ENCODE results near the gene AMH. TPM values are rescaled to one million over a fixed set of nuclear protein-coding genes. Genes with fewer than 3 reads are reported as not detected.

The AMH gene
- total and polyA plus RNA-seq, 9 donors: 0.80 to 12.0 (median 1.3) TPM; not detected in 1

GRCh38 chr19:2245273-2245672, 3.9 kb upstream of the AMH start:
- 92 to 95% (median 92%) methylated on average over 15 of the region's 15 CpGs for WGBS, 3 donors
- H3K36me3 ChIP-seq: no peaks in the 10 kb centered on the region
- intact Hi-C loops (cut with DNase I): loop anchor here in 1 of 4 donors (10.0 kb wide), 1 partner anchor 370 kb away; no protein-coding TSS in a partner anchor
- no peak for DNase-seq
- no peaks in the 10 kb centered on the region for H3K9me3 ChIP-seq
- peaks cover 13% of the 10 kb centered on the region for H3K4me1 ChIP-seq (ENCODE audit: insufficient read depth)
- no peaks in the 10 kb centered on the region for H3K27me3 ChIP-seq
- no peak for TF ChIP-seq POLR2A (IDR thresholded peaks at IDR 0.05)
- TF ChIP-seq EP300 (IDR thresholded peaks at IDR 0.05): no peak
- no peak for TF ChIP-seq CTCF (IDR thresholded peaks at IDR 0.05)
- no peak overlapping the region for H3K27ac ChIP-seq
- H3K4me3 ChIP-seq: no peak overlapping the region

GRCh38 chr19:2246014-2246620, 3.0 kb upstream of the AMH start:
- 91 to 94% (median 91%) methylated on average over 24 to 25 of the region's 25 CpGs for WGBS, 3 donors
- TF ChIP-seq POLR2A (IDR thresholded peaks at IDR 0.05) (no peak), CTCF (IDR thresholded peaks at IDR 0.05) (no peak), EP300 (IDR thresholded peaks at IDR 0.05) (no peak)
- intact Hi-C loops (cut with DNase I): loop anchor here in 1 of 4 donors (10.0 kb wide), 1 partner anchor 369 kb away; no protein-coding TSS in a partner anchor
- H3K9me3 ChIP-seq: no peaks in the 10 kb centered on the region
- no peak overlapping the region for H3K4me3 ChIP-seq
- no peaks in the 10 kb centered on the region for H3K27me3 ChIP-seq
- no peak for DNase-seq
- no peaks in the 10 kb centered on the region for H3K36me3 ChIP-seq
- peaks cover 12% of the 10 kb centered on the region for H3K4me1 ChIP-seq (ENCODE audit: insufficient read depth)
- H3K27ac ChIP-seq: no peak overlapping the region

- TF ChIP-seq EP300 (IDR thresholded peaks at IDR 0.05): no peak
- no peak for TF ChIP-seq CTCF (IDR thresholded peaks at IDR 0.05)
- no peak for TF ChIP-seq POLR2A (IDR thresholded peaks at IDR 0.05)
- Histone ChIP-seq H3K27me3 (peaks cover 3% of the 10 kb centered on the region), H3K4me3 (no peak overlapping the region), H3K27ac (no peak overlapping the region), H3K9me3 (no peaks in the 10 kb centered on the region), H3K4me1 (ENCODE audit: insufficient read depth) (peaks cover 15% of the 10 kb centered on the region), H3K36me3 (no peaks in the 10 kb centered on the region)
- DNase-seq: peak in 1 of 5 donors; percentile 79
- intact Hi-C loops (cut with DNase I): loop anchor here in 1 of 4 donors (10.0 kb wide), 1 partner anchor 368 kb away; no protein-coding TSS in a partner anchor
- WGBS, 3 donors: 76 to 78% (median 78%) methylated on average over 23 to 26 of the region's 26 CpGs
Measured at GRCh38 chr19:2246801-2247361, 2.2 kb upstream of the AMH start.

GRCh38 chr19:2247433-2248101, 1.6 kb upstream of the AMH start:
- WGBS, 3 donors: 85 to 88% (median 87%) methylated on average over 22 to 28 of the region's 28 CpGs
- Histone ChIP-seq H3K27me3 (peaks cover 8% of the 10 kb centered on the region), H3K4me3 (no peak overlapping the region), H3K36me3 (no peaks in the 10 kb centered on the region), H3K27ac (no peak overlapping the region), H3K4me1 (ENCODE audit: insufficient read depth) (peaks cover 15% of the 10 kb centered on the region), H3K9me3 (no peaks in the 10 kb centered on the region)
- intact Hi-C loops (cut with DNase I): loop anchor here in 1 of 4 donors (10.0 kb wide), 1 partner anchor 367 kb away; no protein-coding TSS in a partner anchor
- no peak for TF ChIP-seq EP300 (IDR thresholded peaks at IDR 0.05)
- no peak for TF ChIP-seq CTCF (IDR thresholded peaks at IDR 0.05)
- TF ChIP-seq POLR2A (IDR thresholded peaks at IDR 0.05): no peak
- DNase-seq: no peak

Data from ovary (tissue), 9 donors.